CD4-positive, alpha-beta T cell treated with Interleukin-2 at 100 ng/mL for 4 hours (primary cell): ENCODE data around the gene UBR4.

ENCODE experiments used
- DNase-seq: peaks from one replicate; pipeline ENCODE4 v3.0.0-alpha.2; 2020; ENCODE audit warnings: low spot score

The UBR4 gene

DNA sequence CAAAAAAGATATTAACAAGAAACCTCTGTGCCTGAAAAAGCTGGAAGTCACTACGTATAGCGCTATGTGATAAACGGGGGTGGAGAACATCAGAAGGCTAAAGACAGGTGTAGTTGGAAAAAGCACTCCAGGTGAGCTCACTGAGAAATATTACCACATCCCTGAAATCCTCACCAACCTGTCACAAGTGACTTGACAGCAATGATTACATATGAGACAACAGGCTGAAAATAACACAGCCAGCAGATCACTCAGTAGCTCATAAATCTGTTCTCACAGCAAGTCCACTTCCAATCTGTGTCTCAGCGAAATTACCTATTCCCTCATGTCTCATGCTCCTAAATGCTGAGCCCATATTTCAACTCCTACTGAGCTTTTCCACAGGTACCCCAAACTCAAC, 120.5 kb downstream of the UBR4 start:
- no peak for DNase-seq

DNA sequence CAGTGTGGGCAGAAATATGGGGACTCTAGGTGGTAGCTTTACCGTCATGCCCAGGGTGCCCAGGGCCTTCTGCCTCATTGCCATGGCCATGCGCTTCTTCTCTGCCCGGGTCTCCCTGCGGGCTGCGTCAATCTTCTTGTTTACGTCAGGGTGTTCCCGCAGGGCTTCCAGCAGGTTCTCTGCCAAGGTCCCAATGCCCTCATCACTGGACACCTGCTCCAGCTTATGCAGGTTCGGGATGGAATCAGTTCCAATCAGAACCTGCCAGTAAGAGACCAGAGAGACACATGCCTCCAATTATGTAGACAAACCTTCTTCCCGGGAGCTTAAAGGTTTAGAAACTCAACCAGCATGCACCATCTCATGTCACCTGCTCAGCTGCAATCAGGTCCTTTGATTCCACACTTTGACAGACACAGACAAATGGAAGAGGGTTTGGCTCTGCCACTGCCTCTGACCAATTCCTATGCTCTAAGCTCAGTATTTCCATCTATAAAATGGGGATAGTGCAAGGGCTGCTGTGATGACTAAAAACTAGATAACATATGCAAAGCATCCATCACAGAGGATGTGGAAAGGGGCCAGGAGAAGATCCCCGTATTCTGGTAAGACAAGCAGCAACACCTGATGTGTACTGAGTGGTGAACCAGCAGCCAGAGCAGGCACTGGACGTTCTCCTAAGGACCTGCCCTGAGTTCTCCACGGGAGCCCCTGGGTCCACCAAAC, 121.2 kb downstream of the UBR4 start:
- no peak for DNase-seq

DNA sequence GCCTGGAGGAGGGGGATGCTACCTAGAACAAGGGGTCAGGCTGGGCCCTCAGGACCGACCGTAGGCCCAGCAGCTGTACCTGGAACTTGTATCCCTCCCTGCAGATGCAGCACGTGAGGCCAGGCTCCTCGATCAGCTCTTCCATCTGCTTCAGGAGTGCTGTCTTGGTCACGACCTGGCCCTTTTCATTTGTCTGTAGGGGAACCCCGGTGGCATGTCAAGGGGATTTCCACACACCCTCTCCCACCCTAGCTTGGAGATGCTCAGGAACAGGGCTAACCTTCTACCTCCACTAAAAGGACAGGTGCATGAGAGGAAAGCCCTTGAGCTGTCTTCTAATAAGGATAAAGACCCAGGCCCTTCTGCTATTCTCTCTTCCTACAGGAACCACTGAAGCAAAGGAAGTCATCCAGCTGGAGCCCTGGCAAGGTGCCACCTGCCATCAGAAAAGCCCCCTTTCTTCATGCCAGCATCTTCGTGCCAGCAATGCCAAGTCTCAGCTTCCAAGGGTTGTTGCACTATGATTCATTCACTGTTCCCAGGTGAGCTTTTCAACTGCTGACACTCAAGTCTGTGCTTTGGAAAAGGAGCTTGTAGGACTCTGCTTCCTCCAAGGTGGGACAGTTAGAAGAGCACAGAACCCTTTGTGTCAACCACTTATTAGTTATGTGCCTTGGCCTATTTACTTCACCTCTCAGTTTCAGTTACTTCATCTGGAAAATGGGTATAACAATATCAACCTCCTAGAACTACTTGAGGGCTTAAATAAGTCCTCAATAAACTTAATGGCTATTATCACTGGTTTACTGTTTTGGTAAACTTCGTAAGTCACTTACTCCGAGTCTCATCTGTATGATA, 122.1 kb downstream of the UBR4 start:
- no peak for DNase-seq

DNA sequence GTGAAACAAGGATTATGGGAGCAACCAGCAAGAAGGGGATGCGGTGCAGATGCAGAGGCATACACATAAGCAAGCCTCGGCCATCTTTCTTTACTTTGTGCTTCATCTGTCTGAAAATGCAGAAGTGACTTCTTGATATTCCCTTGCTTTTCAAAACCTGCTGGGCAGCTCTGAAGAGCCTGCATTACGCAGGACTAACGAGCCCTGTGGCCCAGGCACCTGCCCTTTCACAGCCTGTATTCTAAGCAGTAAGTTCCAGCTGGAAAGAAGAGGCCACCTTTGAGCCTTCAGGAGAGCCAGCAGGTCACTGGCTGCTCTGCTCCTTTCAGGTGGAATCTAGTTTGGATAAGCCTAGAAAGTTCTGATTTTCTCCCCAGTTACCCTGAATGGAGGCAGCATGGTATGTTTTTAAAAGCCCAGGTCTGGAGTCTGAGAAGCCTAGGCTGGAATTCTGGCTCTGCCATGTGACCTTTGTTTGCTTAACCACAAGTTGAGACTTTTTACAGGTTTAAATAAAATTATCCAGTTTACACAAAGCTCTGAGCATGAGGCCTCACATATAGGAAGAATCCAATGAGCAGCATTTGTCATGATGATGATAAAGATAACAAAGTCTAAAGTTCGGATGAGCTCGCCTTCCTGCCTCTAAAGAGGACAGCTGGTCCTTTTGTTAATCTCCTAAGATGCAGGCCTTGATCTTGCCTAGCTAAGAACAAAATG, 122.9 kb downstream of the UBR4 start:
- no peak for DNase-seq

DNA sequence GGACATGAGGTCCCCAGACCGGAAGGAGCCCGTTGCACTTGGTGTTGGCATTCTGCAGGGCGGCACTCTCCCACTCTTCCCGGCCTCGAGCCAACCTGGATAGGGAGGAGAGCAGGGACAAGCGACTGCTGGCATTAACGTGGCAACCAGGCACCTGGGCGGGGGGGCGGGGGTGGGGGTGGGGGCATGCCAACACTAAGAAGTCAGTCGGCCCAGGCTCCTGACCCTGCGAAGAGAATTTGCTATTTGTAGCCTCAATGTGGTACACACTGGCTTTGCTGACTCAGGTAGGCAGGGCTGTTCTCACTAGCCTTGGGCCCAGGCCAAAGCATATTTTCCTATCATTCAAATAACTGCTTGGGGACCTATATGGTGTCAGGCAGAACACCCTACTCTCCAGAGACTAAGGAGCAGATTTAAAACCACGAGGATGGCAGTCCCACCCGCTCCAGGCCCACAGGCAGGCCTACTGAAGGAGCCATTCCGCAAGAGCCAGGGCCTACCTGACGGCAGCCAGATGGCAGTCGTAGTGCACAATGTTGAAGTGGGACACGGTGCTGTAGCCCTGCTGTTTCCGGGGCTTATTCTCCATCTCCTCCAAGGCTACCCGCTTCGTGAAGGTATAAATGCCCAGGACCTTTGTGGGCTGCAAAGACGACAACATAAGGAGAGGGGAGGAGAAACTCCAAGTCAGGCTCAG, 123.7 kb downstream of the UBR4 start:
- no peak for DNase-seq

DNA sequence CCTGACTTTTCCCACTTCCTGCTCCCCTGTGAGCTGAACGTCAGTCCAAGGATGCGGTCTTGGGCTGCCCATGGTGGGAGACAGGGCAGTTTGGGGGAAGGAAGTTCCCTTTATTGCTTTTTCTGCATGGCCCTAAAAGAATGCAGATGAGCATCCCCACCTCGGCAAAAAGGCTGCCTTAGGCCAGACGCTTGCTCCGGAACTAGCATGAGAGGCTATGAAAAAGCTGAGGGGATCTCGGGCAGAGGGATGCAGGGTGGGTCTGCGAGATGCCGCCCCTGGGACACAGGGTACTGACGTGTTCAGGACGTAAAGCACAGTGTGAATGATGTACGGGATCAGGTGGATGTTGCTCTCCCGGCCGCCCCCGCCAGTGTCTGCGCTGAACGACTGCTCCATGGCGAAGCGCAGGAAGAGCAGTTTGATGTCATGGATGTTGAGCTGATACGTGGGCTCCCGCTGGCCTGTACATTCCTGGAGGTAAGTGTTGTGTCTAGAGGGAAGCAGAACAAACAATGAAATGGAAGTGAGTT, 125.8 kb downstream of the UBR4 start:
- no peak for DNase-seq

DNA sequence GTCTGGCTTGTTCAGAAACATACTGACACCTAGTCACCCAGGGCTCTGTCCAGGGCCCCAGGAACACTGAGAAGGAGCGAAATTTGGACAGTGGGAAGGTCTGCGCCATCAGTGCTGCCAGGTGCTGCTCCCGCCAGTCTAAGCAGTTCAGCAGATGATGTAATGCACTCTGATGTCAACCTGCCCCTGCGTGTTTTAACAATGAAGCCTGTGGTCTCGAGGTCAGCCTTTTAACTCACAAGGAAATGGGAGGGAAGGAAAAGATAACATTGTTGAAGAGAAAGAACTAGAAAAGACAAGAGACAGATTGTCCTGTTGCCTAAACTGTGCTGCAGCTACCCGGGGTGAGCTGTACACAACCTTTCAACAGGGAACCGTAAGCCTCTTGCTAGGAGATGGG, 127.0 kb downstream of the UBR4 start:
- DNase-seq = no peak

DNA sequence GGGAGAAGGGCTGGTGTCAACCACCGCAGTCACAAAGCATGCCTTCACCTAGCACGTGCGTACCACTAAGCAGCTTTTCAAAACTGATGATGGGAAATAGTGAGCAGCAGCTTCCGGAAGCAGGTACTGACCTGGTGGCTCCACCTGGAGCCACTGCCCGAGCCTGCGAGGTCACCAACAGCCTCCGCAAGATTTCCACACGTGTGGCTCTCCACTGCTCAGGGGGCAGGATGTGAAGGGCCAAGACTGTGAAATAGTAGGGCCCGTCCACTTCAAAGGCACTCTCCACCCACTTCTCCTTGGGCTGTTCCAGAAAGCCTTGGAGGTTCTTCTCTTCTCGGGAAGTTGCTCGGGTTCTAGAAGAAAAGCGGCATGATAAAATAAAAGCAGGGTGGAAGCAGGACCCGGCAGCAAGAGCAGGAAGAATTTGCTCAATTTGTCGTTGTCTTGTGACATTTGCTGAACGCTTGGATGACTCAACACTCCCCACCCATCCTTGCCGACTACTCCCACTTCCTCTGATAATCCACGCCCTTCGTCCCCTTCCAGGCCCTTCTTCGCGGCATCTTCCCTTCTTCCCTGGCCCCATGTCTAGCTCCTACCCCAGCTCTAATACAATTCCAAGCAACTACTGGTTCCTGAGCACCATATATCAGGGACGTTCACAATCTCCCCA, 128.7 kb downstream of the UBR4 start:
- no peak for DNase-seq

DNA sequence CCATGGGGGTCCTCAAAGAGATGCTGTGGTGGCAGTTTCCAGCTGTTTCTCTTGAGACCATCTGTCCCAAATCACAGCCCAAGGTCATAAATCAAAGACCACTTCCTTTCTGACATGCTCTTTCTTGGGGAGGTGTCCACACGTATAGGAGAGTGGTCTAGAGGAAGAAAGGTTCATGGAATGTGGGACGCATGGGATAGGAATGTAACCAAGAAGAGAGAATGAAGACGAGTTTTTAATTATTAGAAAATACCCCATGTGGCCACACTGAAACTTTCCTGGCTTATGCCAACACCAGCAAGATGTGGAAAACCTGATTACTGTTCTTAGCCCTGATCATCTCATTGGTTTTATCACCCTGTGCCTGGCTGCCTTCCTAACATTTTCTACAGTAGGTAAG, 129.3 kb downstream of the UBR4 start:
- DNase-seq = no peak

DNA sequence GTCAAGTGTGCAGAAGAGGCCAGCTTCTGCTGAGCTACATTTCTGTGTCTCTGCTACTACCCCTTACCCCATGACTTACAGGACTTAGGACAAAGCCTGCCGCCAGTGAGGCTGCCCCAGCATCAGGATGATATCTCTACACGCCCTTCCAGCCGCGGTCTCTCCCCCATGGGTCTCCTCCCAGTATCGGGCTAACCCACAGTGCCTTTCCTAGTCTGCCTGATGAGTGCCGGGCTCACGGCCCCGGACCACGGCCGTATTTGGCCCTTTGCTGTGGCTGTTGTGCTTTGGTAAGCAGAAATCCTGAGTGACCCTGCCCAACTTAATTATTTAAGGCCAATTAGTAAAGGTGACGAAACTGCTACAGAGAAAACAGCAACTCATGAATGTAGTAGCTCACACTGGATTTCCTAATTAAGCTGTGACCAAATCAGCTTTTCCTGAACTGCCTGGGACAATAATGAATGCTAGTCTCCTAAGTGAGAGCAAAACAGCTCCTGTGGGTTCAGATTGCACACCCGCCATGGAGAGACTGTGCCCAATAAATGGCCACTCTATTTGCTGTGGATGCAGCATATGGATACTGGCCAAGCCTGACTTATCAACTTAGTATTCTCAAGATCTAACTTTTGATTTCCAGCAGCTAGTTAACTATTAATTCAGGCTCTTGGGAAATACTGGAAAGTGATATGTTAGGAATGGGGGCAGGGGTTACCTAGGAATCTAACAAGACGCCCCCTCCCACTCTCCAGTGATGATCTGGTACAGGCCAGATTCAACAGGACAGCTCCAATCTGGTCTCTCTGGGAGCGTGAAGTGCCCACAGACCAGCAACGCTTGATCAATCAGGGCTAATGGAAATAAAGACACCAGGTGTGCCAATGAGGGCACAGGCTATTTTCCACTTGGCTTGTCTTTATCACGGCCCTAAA, 130.3 kb downstream of the UBR4 start:
- DNase-seq = no peak

DNA sequence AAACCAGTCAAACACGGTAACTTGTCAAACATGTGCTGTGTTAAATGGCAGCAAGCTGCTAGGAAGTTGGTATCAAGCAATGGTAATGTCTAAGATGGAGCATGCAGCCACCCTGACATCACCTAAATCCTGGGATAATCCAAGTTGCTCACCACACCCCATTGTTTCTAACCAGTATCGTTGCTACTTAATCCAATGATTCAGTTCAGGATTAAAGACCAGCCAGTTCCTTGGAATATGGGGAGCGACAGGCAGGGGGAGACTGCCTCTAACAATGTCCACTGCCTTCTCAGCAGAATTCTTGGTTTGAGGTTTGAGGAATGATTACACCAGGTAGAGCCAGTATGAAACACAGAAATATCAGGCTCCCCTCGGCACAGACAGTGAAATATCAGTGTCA, 131.5 kb downstream of the UBR4 start:
- no peak for DNase-seq

DNA sequence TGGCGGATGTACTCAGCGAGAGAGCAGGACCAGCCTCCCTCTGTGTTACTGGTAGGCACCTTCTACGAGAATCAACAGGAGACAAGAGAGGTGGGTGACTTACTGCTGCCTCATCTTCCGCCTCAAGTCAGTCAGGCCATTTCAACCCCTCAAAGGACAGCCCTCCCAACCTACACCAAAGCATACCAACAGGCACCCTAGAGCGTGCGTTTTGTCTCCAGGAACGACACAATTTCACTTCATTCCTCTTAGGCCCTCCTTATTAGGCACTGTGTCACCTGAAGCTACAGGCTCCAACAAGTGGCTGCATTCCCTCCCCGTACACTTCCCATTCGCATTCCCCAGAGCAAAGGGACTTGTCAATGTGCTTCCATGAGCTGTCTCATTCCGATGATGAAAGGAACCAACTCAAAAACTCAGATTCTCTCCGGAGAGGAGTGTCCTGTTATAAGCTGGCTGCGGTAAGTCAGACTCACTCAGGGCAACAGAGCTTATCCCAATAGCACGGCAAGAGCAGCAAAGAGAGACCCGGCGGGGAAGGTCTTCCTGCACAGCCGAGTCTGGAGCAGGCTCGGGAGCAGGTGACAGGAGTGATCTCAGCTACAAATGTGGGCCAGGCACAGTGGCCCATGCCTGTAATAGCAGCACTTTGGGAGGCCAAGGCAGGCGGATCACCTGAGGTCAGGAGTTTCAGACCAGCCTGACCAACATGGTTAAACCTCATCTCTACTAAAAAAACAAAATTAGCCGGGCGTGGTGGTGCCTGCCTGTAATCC, 133.0 kb downstream of the UBR4 start:
- DNase-seq = no peak

DNA sequence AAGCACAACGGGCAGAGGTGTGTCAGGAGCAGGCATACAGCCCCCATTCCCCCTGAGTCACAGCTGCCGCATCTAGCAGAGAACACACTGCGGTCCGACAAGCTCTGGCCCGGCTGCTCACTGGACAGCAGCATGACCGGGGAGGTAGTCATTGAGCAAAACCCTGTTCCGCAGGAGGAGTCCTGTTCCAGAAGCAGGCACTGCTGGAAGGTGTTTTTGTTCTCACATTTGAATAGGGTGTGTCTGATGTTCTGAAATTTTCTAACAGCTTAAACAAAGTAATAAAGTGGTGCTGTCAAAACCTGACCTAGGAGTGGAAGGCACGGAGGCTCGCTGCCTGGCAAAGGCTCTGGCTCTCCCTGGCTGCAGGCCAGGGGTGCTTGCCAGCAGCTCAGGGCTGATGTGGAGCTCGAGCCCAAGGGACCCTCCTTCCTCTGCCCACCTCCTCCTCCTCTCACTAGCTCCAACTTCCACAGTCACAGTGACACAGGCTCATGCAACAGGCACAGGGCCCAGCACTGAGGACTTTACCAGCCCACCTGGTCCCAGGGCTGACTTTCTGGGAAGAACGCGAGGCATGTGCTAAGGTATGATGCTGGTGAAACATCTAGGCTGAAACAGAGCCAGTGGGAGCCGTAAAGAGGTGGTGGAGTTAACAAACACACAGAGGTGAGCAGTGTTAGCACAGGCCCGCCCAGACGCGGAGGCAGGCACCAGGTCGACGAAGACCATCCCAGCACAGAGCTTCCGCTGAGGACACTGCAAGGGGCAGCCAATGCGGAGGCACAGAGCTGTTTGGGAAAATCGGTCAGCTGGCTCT, 135.0 kb downstream of the UBR4 start:
- DNase-seq = no peak

DNA sequence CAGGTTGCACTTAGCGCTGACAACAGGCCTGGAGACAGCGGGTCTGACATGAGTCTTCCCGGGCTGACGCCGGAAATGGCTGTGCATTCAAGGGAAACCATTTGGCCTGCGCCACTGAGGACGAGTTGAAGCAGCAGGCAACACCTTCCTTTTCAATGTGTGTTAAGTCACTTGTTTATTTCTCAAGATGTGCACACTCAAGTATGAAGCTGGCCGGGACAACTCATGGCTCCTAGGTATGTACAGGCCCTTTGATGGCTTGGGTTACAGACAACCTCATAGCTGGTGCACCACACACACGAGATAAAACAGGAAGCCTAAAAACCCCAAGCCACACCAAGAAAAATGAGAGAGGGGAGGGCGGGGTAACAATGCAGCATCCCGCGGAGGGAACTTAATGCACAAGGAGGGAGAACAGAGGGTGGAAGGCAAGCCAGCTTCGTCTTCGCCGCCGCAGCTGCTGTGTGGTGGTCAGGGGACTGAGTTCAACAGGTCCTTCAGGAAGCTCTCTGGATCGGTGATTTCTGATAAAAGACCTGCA, 135.6 kb downstream of the UBR4 start:
- DNase-seq = peak; percentile 77

DNA sequence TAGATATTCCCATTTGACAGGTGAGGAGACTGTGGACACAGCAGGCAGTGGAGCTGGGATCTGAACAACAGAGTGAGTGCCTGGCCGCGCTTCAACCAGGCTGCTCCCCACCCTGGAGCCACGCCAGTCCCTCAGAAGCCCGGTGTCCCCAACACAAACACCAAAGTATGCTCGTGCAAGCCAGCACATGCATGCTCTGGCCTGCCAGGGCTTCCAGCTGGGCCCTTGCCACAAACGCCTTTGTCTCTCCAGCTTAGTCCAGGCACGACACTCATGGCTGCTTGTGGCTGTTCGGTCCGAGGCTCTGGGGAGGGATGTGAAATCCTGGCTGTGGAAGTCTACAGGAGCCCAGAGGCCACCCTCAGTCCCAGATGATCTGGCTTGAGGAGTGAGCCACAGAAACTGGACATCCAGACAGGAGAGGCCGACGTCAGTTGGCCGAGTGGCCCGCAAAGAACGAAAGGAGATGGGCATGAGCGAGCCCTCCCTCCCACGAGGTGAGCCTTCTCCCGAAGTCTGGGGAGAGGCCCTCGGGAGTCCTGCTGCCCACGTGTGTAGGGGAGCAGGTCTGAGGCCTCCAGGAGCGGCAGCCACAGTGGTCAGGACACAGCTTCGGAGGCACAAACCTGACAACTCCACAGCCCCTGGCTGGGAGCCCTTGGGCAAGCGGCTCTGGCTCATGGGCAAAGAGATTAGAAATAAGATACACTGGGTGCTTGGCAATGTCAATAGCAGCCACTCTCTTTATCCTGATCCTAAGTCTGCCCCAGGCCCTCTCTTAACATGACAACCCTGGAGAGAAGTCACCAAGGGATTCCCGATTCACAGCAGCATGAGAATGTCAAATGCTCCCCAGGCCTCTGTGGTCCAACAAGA, 136.5 kb downstream of the UBR4 start:
- no peak for DNase-seq

DNA sequence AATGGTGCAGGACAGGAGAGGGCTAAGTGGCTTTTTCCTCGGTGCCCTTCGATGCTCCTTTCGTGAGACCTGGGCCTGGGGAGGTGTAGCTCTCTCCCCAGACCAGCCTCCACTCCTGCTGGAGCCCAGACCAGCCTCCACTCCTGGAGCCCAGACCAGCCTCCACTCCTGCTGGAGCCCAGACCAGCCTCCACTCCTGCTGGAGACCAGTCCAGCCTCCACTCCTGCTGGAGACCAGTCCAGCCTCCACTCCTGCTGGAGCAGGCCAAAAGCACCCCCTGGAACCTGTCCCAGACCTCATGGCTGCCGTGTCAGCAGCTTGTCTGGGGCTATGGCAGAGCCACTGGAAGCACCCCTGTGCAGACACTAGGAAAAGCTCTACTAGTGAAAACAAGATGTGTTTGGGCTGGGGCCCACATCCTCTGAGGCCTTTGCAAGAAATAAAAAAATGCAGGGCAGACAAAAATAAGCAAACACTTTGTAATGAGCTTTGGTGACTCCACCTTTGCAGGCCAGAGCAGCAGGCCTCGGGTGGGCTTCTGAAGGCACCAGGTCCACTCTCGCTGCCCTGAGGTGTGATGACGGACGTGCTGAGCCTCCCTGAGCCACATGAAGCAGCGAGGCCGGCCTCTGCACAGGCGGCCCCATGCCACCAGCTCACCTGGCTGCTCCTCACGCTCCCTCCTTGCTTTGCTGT, 137.6 kb downstream of the UBR4 start:
- DNase-seq = no peak
